GM23248 (cell line): ENCODE data around the gene TSEN34.

Experiments
- EZH2 ChIP-seq: fragments of 200-600 bp; sonication (generic); IDR thresholded peaks from 2 replicates; pipeline ENCODE4 v1.6.1; 2018; ENCODE audit warnings: antibody characterized with exemption, mild to moderate bottlenecking; ENCODE audit not compliant: insufficient read depth, poor library complexity, severe bottlenecking
- EZH2phosphoT487 ChIP-seq: fragments of 200-600 bp; sonication (generic); IDR thresholded peaks from 2 replicates; pipeline ENCODE4 v1.6.1; 2018; ENCODE audit warnings: antibody characterized with exemption, moderate library complexity, mild to moderate bottlenecking, low read depth; ENCODE audit not compliant: insufficient read depth

- TF ChIP-seq EZH2phosphoT487 (no peak), EZH2 (no peak)
Observed at GRCh38 chr19:54189735-54190502, 1.2 kb upstream of the TSEN34 start.
